Smooth muscle cell of the brain vasculature (primary cell): ENCODE measurements around the gene GPC5.
"Not testable (repeated sequence)": the region's sequence is repeated elsewhere in the genome, so short reads cannot be mapped to it uniquely, and the experiment has no call there.

Experiments used
- DNase-seq: peaks from one replicate; pipeline ENCODE4 v3.0.0-alpha.2; 2012; ENCODE audit warnings: low read depth, low spot score

Gene GPC5

GRCh38 chr13:92444244-92444643 is 1045.8 kb downstream of the GPC5 start:
- DNase-seq = no peak

- DNase-seq = no peak
Measured at GRCh38 chr13:92451060-92451459, 1052.6 kb downstream of the GPC5 start.

GRCh38 chr13:92452840-92453239 is 1054.4 kb downstream of the GPC5 start:
- no peak for DNase-seq

- no peak for DNase-seq
Measured at GRCh38 chr13:92459306-92459705, 1060.9 kb downstream of the GPC5 start.

GRCh38 chr13:92460479-92460878 is 1062.1 kb downstream of the GPC5 start:
- no peak for DNase-seq

DNA sequence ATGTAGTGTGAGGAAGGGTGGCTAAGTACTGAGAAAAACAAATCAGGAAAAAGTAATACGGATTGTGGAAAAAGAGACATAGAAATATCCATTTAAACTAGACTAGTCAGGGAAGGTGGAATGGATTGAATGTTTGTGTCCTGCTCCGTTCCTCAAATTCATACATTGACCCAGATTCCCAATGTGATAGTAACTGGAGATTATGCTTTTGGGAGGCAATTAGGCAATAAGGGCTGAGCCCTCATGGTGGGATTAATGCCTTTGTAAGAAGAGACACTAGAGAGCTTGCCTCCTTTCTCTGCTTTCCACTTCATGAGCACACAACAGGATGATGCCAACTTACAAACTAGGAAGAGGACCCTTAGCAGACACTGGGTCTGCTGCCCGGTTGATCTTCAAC is 1063.0 kb downstream of the GPC5 start:
- no peak for DNase-seq

DNA sequence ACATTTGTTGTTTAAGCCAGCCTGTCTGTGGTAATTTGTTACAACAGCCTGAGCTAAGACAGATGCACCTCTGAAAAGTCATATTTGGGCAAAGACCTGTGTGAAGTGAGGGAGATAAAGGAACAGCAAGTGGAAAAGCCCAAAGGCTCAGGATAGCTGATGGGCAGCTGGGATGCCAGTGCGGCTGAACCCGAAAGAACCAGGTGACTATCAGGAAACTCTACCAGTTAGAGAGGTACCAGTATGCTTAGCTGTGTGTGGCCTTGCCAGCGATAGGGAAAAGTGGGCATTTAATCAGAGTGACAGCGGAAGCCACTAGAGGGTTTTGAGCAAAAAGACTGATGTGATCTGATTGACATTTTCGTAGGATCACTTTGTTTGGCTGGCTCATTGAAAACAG is 1063.4 kb downstream of the GPC5 start:
- no peak for DNase-seq

DNA sequence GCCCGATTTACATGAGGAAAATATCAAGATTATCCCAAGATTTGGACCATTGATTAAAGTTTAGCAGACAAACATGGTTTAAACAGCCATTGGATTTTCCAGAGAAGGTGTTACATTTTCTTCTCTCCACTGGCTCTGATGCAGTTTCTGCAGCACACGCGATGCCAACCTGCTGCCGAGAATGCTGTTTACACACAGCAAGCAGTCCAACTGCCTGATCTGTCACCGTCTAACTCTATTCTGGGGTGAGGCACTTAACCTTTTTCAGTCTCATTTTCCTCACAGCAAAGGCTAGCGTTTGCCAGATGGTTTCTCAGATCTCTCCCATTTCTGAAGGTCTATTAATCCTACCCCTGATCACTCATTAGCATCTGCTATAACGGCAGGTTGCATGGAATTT is 1064.7 kb downstream of the GPC5 start:
- no peak for DNase-seq

- no peak for DNase-seq
Measured at GRCh38 chr13:92473765-92474475, 1075.5 kb downstream of the GPC5 start.

- no peak for DNase-seq
Measured at GRCh38 chr13:92480387-92480786, 1082.0 kb downstream of the GPC5 start.

DNA sequence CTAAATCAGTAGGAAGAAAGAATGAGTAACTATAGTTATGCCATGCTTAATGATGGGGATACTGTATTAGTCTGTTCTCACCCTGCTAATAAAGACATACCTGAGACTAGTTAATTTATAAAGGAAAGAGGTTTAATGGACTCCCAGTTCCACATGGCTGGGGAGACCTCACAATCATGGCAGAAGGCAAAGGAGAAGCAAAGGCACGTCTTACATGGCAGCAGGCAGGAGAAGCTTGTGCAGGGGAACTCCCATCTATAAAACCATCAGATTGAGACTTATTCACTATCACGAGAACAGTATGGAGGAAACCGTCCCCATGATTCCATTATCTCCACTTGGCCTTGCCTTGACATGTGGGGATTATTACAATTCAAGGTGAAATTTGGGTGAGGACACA is 1084.4 kb downstream of the GPC5 start:
- not testable (repeated sequence) for DNase-seq

DNA sequence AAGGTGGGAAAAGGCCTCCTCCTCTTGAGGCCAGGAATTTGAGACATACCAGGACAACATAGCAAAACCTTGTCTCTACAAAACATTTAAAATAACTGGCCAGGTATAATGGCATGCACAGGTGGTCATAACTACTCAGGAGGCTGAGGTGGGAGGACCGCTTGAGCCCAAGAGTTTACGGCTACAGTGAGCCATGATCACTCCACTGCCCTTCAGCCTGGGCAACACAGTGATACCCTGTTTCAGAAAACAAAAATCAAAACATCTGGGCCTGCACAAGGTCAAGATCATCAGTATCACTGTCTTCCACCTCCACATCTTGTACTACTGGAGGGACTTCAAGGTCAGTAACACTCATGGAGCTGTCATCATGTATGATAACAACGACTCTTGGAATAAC is 1085.5 kb downstream of the GPC5 start:
- no peak for DNase-seq

DNA sequence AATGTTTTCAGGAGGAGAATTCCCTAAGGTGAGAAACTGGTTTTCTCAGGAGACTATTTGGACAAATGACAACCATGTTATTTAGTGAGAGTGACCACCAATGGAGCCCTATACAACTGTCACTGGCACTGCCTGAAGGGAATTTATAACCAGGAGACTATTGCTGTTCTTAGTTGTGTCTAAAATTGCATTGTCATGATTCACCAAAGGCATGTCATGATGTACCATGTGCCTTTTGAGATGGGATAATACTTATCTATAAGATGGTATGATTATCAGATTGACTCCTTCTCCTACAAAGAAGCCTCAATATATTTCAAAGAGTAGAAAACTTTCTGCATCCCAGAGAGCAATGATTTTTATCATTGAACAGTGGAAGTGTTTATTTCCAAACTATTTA is 1088.8 kb downstream of the GPC5 start:
- DNase-seq = no peak

GRCh38 chr13:92488249-92488852 is 1089.9 kb downstream of the GPC5 start:
- DNase-seq = no peak

GRCh38 chr13:92491839-92492238 is 1093.4 kb downstream of the GPC5 start:
- DNase-seq = no peak

DNA sequence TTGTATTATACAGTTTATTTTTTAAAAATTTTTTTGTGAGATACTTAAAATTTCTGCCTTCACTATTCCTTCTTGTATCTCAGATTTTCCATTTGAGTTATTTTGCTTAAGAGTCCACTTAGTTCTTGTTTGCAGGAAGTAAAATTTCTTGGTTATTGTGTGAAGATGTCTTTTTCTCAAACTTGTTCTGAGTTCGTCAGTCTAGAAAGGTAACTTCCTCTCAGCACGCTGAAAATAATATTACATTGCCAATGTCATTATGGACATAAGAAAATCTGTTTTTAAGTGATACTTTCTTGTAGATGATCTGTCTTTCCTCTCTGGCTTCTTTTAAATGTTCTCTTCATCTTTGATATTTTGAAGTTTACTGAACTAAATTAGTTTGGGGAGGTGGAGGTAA is 1096.5 kb downstream of the GPC5 start:
- no peak for DNase-seq

GRCh38 chr13:92500192-92500591 is 1101.8 kb downstream of the GPC5 start:
- DNase-seq = no peak

- DNase-seq = peak; percentile 4
Measured at GRCh38 chr13:92510416-92510815, 1112.0 kb downstream of the GPC5 start.

GRCh38 chr13:92512852-92513251 is 1114.4 kb downstream of the GPC5 start:
- DNase-seq = no peak

DNA sequence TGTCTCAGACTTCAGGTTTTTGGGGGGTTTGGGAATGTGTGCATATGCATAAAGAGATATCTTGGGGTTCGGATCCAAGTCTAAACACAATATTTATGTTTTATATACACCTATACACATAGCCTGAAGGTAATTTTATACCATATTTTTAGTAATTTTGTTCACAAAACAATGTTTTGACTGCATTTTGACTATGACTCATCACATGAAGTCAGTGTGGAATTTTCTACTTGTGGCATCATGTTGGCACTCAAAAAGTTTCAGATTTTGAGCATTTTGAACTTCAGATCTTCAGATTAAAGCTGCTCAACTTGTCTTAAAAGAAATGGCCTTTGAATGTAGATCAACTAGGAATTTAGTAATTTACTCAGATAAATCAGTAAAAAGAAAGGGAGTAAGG is 1115.3 kb downstream of the GPC5 start:
- DNase-seq = no peak

GRCh38 chr13:92514420-92515125 is 1116.2 kb downstream of the GPC5 start:
- DNase-seq = no peak

GRCh38 chr13:92516878-92517277 is 1118.5 kb downstream of the GPC5 start:
- not testable (repeated sequence) for DNase-seq

DNA sequence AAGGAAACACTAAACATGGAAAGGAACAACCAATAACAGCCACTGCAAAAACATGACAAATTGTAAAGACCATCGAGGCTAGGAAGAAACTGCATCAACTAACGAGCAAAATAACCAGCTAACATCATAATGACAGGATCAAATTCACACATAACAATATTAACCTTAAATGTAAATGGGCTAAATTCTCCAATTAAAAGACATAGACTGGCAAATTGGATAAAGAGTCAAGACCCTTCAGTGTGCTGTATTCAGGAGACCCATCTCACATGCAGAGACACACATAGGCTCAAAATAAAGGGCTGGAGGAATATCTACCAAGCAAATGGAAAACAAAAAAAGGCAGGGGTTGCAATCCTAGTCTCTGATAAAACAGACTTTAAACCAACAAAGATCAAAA is 1120.2 kb downstream of the GPC5 start:
- not testable (repeated sequence) for DNase-seq
